AG09309 (cell line): Measurements from ENCODE around the gene DDX23.

Source experiments
- DNase-seq: peaks from one replicate; pipeline ENCODE4 v3.0.0-alpha.2; 2010; ENCODE audit warnings: low read depth
- H3K4me3 ChIP-seq: 2 replicates; pipeline ENCODE4 v1.5.1; 2011; ENCODE audit warnings: mild to moderate bottlenecking, low read depth, low read length, moderate library complexity; ENCODE audit not compliant: control insufficient read depth
- TF ChIP-seq, protein P1 (sequence below): IDR thresholded peaks from 2 replicates; pipeline ENCODE4 v1.5.1; 2011; ENCODE audit warnings: mild to moderate bottlenecking, low read depth, low read length, inconsistent platforms; ENCODE audit not compliant: insufficient read depth, control insufficient read depth; ENCODE audit errors: missing control alignments

DDX23 gene

DNA sequence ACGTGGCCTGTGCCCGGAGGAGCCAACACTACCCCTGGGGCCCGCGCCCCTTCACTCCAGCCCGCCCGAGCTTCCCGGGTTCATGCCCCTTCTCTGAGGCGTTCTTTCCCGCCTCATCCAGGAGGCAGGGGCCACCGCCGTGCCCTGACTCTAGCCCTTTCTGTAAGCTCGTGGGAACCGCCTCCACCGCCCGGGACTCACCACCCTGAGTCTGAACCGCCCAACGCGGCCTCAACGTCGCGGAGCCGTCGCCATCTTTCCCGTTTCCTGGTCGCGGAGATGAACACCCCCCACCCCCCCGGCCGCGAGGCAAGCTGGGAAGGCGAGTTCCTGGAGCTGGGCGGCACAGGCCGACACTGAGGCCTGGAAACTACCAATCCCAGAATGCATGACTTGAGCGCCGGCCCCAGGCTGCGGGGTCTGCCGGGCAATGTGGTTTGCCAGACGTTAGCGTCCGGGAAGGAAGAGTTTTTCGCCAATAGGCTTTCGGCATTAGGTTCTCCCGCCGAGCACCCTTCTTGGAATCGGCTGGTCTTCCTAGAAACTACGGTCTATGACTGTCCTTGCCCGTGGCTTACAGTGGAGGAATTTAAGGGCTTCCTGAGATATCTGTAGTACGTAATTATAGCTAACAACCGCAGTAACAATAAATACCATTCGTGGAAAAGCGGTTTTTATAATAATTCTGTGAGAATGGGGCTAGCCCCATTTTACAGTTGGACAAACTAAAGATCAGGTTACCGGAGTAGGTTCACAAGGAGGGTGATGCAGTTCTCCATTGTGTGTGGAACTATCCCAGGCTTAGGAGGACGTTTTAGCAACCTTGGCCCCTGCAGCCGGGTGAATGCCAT, at the start of gene DDX23:
Gene DDX23 (minus strand): TSS at position 281 of the 851 bp plus-strand sequence. CDS start 6,381 bp downstream, outside the sequence.
- peak; percentile 87 for DNase-seq
- TF ChIP-seq, protein P1, sequence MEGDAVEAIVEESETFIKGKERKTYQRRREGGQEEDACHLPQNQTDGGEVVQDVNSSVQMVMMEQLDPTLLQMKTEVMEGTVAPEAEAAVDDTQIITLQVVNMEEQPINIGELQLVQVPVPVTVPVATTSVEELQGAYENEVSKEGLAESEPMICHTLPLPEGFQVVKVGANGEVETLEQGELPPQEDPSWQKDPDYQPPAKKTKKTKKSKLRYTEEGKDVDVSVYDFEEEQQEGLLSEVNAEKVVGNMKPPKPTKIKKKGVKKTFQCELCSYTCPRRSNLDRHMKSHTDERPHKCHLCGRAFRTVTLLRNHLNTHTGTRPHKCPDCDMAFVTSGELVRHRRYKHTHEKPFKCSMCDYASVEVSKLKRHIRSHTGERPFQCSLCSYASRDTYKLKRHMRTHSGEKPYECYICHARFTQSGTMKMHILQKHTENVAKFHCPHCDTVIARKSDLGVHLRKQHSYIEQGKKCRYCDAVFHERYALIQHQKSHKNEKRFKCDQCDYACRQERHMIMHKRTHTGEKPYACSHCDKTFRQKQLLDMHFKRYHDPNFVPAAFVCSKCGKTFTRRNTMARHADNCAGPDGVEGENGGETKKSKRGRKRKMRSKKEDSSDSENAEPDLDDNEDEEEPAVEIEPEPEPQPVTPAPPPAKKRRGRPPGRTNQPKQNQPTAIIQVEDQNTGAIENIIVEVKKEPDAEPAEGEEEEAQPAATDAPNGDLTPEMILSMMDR = no peak
- peak within 1 kb of the TSS; percentile 71 for H3K4me3 ChIP-seq

DNA sequence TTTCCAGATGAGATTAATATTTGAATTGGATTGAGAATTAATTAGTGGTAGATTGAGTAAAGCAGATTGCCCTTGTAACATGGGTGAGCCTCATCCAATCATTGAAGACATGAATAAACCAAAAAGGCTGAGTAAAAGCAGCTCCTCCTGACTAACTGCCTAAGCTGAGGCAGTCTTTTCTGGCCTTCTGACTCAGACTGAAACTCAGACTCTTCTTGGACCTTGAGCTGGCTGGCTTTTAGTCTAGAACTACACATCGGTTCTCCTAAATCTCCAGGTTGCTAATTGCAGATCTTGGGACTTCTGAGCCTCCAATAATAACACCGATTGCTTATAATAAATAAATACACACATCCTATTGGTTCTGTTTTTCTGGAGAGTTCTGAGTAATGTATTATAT, 49.3 kb upstream of the DDX23 start:
- no peak overlapping the region for H3K4me3 ChIP-seq
- DNase-seq = no peak
- TF ChIP-seq, protein P1 = no peak

DNA sequence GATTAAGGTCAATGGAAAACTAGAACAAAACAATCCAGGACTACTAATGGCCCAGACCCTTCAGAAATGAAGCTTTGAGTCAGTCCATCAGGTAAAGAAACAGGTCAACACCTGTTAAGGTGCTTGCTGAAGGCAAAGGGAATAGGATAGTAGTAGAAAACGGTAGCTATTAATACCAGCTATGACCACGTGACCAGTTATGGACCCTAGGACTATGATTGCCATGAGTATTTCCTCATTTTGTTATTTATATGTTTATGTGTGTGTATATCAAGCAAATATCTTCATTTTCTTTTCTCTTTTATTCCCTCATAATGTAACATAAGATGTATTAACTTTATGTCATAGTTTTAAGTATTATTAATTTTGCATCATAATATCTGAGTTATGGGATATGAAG, 47.7 kb upstream of the DDX23 start:
- no peak for DNase-seq
- TF ChIP-seq, protein P1 = no peak

DNA sequence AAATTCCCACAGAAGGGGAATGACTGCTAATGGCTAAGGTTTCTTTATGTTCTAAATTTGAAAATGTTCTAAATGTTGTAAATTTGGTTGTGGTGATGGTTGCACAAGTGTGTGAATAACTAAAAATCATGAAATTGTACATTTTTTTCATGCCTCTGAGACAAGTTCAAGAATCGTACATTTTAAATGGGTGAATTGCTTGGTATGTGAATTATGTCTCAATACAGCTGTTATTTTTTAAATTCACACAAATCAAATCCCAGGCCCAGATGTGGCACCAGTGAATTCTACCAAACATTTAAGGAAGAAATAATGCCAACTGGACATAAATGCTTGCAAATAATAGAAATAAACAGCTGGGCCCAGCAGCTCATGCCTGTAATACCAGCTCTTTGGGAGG, 42.3 kb upstream of the DDX23 start:
- TF ChIP-seq, protein P1 = no peak
- DNase-seq = no peak
- no peak overlapping the region for H3K4me3 ChIP-seq

More for the DNA sequence above, 47.7 kb upstream of the DDX23 start:
- no peak overlapping the region for H3K4me3 ChIP-seq

DNA sequence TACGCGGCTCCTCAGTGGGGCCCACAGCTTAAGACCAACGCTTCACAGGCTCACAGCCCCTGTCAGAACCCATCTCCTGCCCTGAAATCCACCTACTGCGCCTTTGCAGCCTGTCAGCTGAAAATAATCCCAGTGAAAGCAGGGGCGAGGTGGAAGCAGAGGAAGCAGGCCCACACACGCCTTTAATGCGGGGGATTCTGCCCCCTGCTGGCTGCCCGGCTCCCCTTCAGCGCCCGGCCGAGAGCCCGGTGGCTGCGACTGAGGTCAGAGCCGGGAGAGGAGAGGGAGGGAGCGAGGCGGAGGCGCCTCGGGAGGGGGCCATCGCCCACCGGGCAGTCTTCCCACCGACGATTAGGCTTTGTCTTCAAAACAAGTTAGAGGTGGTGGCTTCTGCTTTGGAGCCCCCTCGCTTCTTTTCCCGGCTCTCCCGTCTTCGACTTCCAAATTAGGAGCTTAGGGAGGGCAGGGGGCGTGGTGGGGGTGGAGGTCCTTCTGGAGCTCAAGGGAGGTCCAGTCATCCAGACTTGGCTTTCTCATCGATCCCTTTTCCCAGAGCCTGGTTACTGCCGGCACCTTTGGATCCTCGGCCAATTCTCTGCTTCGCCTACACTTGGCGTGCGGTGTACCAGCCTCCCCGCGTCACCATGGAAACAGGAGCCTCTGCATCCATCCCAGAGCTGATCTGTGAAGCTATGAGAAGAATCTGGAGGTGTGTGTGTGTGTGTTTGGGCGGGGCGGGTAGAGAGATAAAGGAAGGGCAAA, 38.9 kb upstream of the DDX23 start:
- DNase-seq = no peak
- H3K4me3 ChIP-seq = peak overlapping the region; percentile 41
- TF ChIP-seq, protein P1 = peak; percentile 98

DNA sequence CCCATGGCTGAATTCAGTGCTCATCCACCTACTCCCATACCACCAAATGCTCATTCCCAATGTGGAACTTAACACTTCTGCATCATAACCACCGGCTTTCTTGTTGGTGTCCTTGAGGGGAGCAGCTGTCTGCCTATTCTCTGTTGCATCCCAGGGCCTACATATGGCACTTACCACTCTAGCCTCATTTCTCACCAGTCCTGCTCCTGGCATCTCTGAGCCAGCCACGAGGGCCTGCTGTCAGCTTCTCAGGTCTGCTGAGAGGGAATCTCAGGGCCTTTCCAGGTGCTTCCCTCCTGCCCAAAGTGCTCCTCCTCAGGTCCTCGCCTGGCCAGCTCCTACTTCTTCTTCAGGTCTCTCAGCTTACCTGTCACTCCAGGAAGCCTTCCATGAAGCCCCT, 37.7 kb upstream of the DDX23 start:
- TF ChIP-seq, protein P1 = no peak
- no peak overlapping the region for H3K4me3 ChIP-seq
- no peak for DNase-seq
